CD14-positive monocyte (primary cell): ENCODE measurements around the gene ERCC1. TPM values are rescaled to one million over a fixed set of nuclear protein-coding genes. Genes with fewer than 3 reads are reported as not detected.

Source experiments
- DNase-seq, 3 donors: peaks; one replicate each; pipeline ENCODE4 v3.0.0-alpha.2; 2011 to 2022
- H2AFZ ChIP-seq: 2 replicates; pipeline ENCODE4 v1.6.0; 2012; ENCODE audit warnings: mild to moderate bottlenecking, low read depth, low read length, inconsistent platforms; ENCODE audit not compliant: insufficient read depth, poor library complexity, severe bottlenecking
- H3K27ac ChIP-seq, 2 donors: 1 replicate in 1 of 2; 2 replicates in 1 of 2; pipeline ENCODE4 v1.5.1; 2012 to 2013; ENCODE audit warnings: low read length in 2 of 2, control low read depth in 1 of 2, inconsistent platforms in 1 of 2, low read depth in 1 of 2, mild to moderate bottlenecking in 1 of 2
- H3K27me3 ChIP-seq, 2 donors: one replicate each; pipeline versions ENCODE4 v1.6.0 to v1.6.1; 2011 to 2013; ENCODE audit warnings: low read length in 2 of 2; ENCODE audit not compliant: control insufficient read depth in 2 of 2, insufficient read depth in 2 of 2
- H3K36me3 ChIP-seq, 2 donors: replicated peaks in 1 of 2; 1 replicate in 1 of 2; 2 replicates in 1 of 2; pipeline versions ENCODE4 v1.5.1 to v1.6.1; 2012 to 2013; ENCODE audit warnings: low read length in 2 of 2, control low read depth in 1 of 2, inconsistent platforms in 1 of 2, mild to moderate bottlenecking in 1 of 2; ENCODE audit not compliant: insufficient read depth in 2 of 2, control insufficient read depth in 1 of 2
- H3K4me1 ChIP-seq, 2 donors: 1 replicate in 1 of 2; 2 replicates in 1 of 2; pipeline versions ENCODE4 v1.5.1 to v1.6.1; 2012 to 2013; ENCODE audit warnings: low read length in 2 of 2, control low read depth in 1 of 2, inconsistent platforms in 1 of 2, mild to moderate bottlenecking in 1 of 2, moderate library complexity in 1 of 2; ENCODE audit not compliant: insufficient read depth in 2 of 2, control insufficient read depth in 1 of 2
- H3K4me2 ChIP-seq: replicated peaks from 2 replicates; pipeline ENCODE3; 2012; ENCODE audit warnings: low read length, moderate library complexity, mild to moderate bottlenecking; ENCODE audit not compliant: poor library complexity, severe bottlenecking; ENCODE audit errors: extremely low read depth
- H3K4me3 ChIP-seq, 3 experiments: fragments of 200-600 bp in 1 of 3; sonication (generic) in 1 of 3; replicated peaks in 1 of 3; 1 replicate in 2 of 3; 2 replicates in 1 of 3; pipeline ENCODE4 v1.5.1; 2011 to 2013; ENCODE audit warnings: low read length in 3 of 3, mild to moderate bottlenecking in 3 of 3, control low read depth in 2 of 3, low read depth in 2 of 3, inconsistent platforms in 1 of 3, moderate library complexity in 1 of 3
- H3K79me2 ChIP-seq: 2 replicates; pipeline ENCODE4 v1.6.0; 2012; ENCODE audit warnings: mild to moderate bottlenecking, control low read depth, inconsistent platforms, low read length, moderate library complexity; ENCODE audit not compliant: insufficient read depth
- H3K9ac ChIP-seq: 2 replicates; pipeline ENCODE4 v1.6.0; 2017; ENCODE audit warnings: low read length, mild to moderate bottlenecking; ENCODE audit not compliant: insufficient read depth, poor library complexity, severe bottlenecking
- H3K9me3 ChIP-seq, 2 donors: replicated peaks in 1 of 2; 1 replicate in 1 of 2; 2 replicates in 1 of 2; pipeline versions ENCODE4 v1.5.1 to v1.6.1; 2012 to 2013; ENCODE audit warnings: low read length in 2 of 2, control low read depth in 1 of 2; ENCODE audit not compliant: control insufficient read depth in 1 of 2, insufficient read depth in 1 of 2
- H4K20me1 ChIP-seq: 2 replicates; pipeline ENCODE4 v1.6.0; 2012; ENCODE audit warnings: mild to moderate bottlenecking, low read length, control low read depth, moderate library complexity; ENCODE audit not compliant: insufficient read depth
- H3K27ac Mint-ChIP-seq, 7 donors: one replicate each; pipeline ENCODE4 v1.8.0; 2020; ENCODE audit warnings: mild to moderate bottlenecking in 7 of 7, mixed read lengths in 7 of 7, moderate library complexity in 6 of 7, inconsistent platforms in 2 of 7
- H3K27me3 Mint-ChIP-seq, 3 donors: one replicate each; pipeline ENCODE4 v1.8.0; 2021 to 2022; ENCODE audit warnings: low read depth in 3 of 3, mild to moderate bottlenecking in 3 of 3, mixed read lengths in 3 of 3, moderate library complexity in 3 of 3, inconsistent platforms in 1 of 3
- H3K36me3 Mint-ChIP-seq, 2 donors: one replicate each; pipeline ENCODE4 v1.8.0; 2020; ENCODE audit warnings: mixed read lengths in 2 of 2, inconsistent platforms in 1 of 2, mild to moderate bottlenecking in 1 of 2
- H3K4me1 Mint-ChIP-seq: one replicate; pipeline ENCODE4 v1.8.0; 2020; ENCODE audit warnings: mild to moderate bottlenecking, mixed read lengths
- H3K4me3 Mint-ChIP-seq, 2 donors: one replicate each; pipeline ENCODE4 v1.8.0; 2020; ENCODE audit warnings: mild to moderate bottlenecking in 2 of 2, mixed read lengths in 2 of 2, moderate library complexity in 1 of 2
- H3K9me3 Mint-ChIP-seq, 7 donors: one replicate each; pipeline ENCODE4 v1.8.0; 2020 to 2022; ENCODE audit warnings: mixed read lengths in 7 of 7, mild to moderate bottlenecking in 6 of 7, moderate library complexity in 6 of 7, inconsistent platforms in 2 of 7
- CTCF ChIP-seq: fragments of 200-600 bp; IDR thresholded peaks from one replicate; pipeline ENCODE4 v1.8.0; 2022; ENCODE audit warnings: antibody characterized with exemption, mild to moderate bottlenecking
- WGBS: methylation state at CpG from one replicate; pipeline ENCODE4 v1.1.5; 2013; ENCODE audit warnings: missing lambda C conversion rate; ENCODE audit not compliant: insufficient coverage; 5-methylcytosine and 5-hydroxymethylcytosine counted together
- intact Hi-C, 2 donors: fragments of 100-400 bp; cut with micrococcal nuclease; formaldehyde crosslinking; loops; one replicate each; pipeline versions ENCODE4 v1.15.0 to v1.15.1; 2023
- polyA plus RNA-seq, 3 donors: library from polyadenylated mRNA; depleted of rRNA in 1 of 3; unstranded in 2 of 3; stranded (reverse) in 1 of 3; fragments of 300-500 nt in 2 of 3; fragments of >200 nt in 1 of 3; fragmentation: Illumina TruSeq in 2 of 3; gene quantifications; 1 replicate in 2 of 3; 2 replicates in 1 of 3; pipeline ENCODE4 v1.2.3, GENCODE V29; 2012 to 2021

ERCC1 gene
- polyA plus RNA-seq, 3 donors: 62.2 to 78.2 (median 74.6) TPM

- Mint-ChIP-seq H3K27ac (peak overlapping the region in 1 of 7 donors; percentile 40), H3K36me3 (no peaks in the 10 kb centered on the region), H3K4me1 (peaks cover 15% of the 10 kb centered on the region), H3K27me3 (peaks cover 12 to 19% (median 16%) of the 10 kb centered on the region in 3 donors), H3K4me3 (no peak overlapping the region), H3K9me3 (peaks cover 0 to 5% (median 0%) of the 10 kb centered on the region in 7 donors)
- Histone ChIP-seq H3K4me1 (peaks cover 0 to 14% of the 10 kb centered on the region in 2 donors), H3K27ac (no peak overlapping the region), H3K9me3 (peaks cover 0 to 3% of the 10 kb centered on the region in 2 donors), H3K9ac (no peak overlapping the region), H3K36me3 (no peaks in the 10 kb centered on the region), H3K79me2 (no peaks in the 10 kb centered on the region), H3K4me3 (no peak overlapping the region), H2AFZ (no peak overlapping the region), H4K20me1 (no peaks in the 10 kb centered on the region), H3K27me3 (peaks cover 3 to 9% of the 10 kb centered on the region in 2 donors), H3K4me2 (no peak overlapping the region)
- no peak for TF ChIP-seq CTCF
- 100% methylated on average over 1 of the region's 1 CpG for WGBS
- no peak for DNase-seq
- intact Hi-C loops: no loop called here
These were observed 43.6 kb downstream of the ERCC1 start for GRCh38 chr19:45380107-45380506.

- H3K9me3 Mint-ChIP-seq: peaks cover 0 to 5% (median 0%) of the 10 kb centered on the region in 7 donors
- Histone ChIP-seq H3K9ac (no peak overlapping the region), H2AFZ (no peak overlapping the region), H3K27ac (no peak overlapping the region), H3K9me3 (no peaks in the 10 kb centered on the region), H3K4me2 (no peak overlapping the region), H4K20me1 (no peaks in the 10 kb centered on the region), H3K27me3 (no peaks in the 10 kb centered on the region), H3K4me1 (peaks cover under 1 to 14% of the 10 kb centered on the region in 2 donors), H3K79me2 (no peaks in the 10 kb centered on the region), H3K36me3 (no peaks in the 10 kb centered on the region), H3K4me3 (no peak overlapping the region)
- DNase-seq: no peak
- peaks cover 17% of the 10 kb centered on the region for H3K4me1 Mint-ChIP-seq
- H3K27me3 Mint-ChIP-seq: peaks cover 2 to 11% (median 6%) of the 10 kb centered on the region in 3 donors
- 81% methylated on average over 8 of the region's 13 CpGs for WGBS
- intact Hi-C loops: no loop called here
- no peak for TF ChIP-seq CTCF
- peak overlapping the region in 1 of 7 donors; percentile 61 for H3K27ac Mint-ChIP-seq
- H3K4me3 Mint-ChIP-seq: no peak overlapping the region
- no peaks in the 10 kb centered on the region for H3K36me3 Mint-ChIP-seq
These were observed 47.5 kb downstream of the ERCC1 start for GRCh38 chr19:45376045-45376724.
